SKM-1 treated with dmso at 0.1 percent for 144 hours (cell line): ENCODE results near the gene SLC66A3.

Experiments used
- DNase-seq: peaks from one replicate; lab custom pipeline; 2025; ENCODE audit not compliant: unreplicated experiment; lab: John Stamatoyannopoulos, UW

SLC66A3 gene

DNA sequence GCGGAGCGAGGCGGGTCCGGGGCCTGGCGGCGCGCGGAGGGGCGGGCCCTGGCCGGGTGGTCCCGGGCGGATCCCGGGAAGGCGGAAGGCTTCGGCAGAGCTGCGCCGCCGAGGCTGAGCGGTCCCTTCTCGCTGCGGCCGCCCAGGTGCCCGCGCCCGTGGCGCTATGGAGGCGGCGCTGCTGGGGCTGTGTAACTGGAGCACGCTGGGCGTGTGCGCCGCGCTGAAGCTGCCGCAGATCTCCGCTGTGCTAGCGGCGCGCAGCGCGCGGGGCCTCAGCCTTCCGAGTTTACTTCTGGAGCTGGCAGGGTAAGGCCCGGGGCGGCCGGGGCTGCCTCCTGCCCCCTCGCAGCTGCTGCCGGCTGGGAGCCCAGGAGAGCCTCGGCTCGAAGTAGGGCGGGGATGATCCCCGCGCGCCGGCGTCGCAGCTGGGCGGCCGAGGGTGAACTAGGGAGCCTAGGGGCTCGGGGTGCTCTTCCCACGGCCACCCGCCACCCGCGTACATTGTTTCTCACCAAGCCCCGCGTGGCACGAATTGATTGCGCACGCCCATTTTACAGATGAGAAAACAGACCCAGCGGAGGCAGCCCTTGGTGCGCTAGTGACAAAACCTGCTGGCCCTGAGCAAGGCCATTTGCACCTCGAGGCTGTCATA, at the start of gene SLC66A3:
SLC66A3 (plus strand) TSS at position 87 of the 655 bp plus-strand sequence; CDS start at position 167, 80 bp downstream.
- DNase-seq, result peak; percentile 84

DNA sequence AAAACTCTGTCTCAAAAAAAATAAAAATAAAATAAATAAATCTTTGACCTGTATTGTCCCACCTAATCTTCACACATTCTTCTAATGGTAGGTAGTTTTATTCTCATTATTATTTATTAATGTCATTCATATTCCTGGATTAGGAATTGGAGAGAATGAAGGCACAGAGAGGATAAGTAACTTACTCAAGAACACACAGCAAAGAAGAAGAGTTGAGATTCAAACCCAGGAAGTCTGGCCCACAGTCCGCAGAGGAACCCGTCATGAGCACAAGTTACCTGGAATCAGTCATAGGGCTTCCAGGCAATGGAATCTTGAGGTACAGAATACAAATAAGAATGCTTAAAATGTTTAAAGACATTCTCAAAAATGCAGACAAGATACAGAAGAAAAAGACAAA, 46.3 kb upstream of the SLC66A3 start:
- no peak for DNase-seq

DNA sequence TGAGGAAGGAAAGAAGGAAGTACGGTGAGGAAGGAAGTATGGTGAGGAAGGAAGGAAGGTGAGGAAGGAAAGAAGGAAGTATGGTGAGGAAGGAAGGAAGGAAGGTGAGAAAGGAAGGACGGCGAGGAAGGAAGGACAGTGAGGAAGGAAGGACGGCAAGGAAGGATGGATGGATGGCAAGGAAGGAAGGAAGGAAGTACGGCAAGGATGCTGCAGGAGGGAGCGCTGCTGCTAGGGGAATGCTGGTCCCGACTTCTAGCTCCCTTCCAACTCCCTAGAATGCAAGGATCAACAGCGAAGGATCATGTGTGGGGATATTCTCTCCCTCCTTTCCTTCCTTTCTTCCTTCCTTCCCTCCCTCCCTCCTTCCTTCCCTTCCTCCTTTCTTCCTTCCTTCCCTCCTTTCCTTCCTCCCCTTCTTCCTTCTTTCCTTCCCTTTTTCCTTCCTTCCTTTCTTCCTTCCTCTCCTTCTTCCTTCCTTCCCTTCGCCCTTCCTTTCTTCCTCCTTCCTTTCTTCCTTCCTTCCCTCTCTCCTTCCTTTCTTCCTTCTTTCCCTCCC, 42.3 kb upstream of the SLC66A3 start:
- no peak for DNase-seq

DNA sequence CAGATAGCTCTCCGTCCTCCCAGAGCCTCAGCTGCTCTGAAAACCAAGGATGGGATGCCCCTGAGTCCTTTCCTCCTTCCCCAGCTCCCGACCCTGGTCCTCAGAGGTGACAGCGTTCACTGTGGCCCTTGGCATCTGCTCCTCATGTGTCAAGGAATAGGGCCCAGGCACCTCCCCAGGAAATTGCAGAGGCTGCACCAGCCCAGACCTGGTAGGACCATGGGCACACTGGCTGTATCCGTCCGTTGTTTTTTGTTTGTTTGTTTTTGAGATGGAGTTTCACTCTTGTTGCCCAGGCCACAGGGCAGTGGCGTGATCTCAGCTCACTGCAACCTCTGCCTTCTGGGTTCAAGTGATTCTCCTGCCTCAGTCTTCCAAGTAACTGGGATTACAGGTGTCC, 37.5 kb upstream of the SLC66A3 start:
- DNase-seq, result no peak

DNA sequence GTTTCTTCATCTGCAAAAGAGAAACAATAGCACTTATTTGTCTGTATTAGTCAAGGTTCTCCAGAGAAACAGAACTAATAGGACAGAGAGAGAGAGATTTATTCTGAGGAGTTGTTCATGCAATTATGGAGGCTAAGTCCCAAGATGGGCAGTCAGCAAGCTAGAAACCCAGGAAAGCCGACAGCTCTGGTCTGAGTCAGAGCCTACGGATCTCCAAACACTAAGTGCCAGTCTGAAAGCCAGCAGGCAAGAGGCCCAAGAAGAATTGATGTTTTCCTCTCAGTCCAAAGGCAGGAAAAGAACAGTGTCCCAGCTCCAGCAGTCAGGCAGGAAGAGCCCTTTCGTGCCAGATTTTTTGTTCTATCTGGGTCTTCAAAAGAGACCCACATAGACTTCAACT, 36.5 kb upstream of the SLC66A3 start:
- no peak for DNase-seq

DNA sequence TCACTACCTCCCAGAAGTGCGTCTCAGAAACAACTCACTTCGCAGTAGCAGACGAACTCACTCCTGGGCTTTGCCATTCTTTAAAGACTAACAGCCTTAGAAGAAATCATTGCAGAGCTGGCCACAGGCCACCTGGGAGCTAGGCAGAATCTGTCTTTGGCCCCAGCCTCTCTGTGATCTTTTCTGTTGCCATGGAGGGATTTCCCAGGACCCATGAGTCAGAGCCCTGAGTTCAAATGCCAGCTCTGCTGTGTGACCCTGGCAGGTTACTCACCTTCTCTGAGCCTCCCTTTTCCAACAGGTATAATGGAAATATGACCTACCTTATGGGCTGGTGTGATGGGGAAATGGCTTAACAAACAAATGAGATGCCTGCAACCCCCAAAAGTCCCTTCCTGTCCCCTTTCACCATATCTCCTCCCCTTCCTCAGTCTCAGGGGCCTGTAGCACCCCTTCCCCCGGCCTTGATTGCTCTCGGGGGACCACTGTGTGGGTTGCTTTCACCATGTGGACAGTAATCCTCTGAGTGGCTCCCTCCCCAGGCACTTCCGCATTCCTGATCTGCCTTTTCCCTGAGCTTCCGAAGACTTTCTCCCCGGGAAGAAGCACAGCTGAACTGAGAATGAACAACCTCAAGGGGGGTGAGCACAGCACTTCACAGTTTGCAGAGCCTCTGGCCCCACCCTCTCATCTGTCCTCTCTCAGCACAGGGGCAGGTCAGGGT, 34.0 kb upstream of the SLC66A3 start:
- no peak for DNase-seq

DNA sequence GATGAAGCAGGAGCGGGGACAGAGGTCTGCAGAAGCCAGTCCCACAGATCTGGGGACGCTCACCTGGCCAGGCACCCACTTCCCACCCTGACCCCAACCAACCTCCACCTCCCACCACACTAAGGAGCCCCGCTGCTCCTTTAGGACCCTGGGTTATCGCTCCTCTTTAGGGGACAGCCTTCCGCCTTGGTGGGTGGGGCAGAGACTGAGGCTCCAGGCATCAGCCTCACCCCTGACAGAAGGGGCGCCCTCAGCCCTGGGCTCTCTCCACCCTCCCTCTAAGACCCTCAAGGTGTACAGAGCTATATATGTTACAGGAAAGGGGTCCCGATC, 33.5 kb upstream of the SLC66A3 start:
- DNase-seq, result no peak

DNA sequence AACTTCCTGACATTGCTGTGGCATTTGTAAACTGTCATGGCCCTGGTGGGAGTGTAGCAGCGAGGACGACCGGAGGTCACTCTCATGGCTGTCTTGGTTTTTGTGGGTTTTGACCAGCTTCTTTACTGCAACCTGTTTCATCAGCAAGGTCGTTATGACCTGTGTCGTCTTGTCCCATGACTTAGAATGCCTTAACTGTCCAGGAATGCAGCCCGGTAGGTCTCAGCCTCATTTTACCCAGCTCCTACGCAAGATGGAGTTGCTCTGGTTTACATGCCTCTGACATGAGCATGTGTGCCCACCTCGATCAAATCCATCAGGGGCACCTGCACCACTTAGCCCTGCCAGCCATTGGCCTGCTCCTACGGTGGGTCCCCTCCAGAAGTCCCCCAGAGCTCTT, 32.9 kb upstream of the SLC66A3 start:
- DNase-seq, result no peak

DNA sequence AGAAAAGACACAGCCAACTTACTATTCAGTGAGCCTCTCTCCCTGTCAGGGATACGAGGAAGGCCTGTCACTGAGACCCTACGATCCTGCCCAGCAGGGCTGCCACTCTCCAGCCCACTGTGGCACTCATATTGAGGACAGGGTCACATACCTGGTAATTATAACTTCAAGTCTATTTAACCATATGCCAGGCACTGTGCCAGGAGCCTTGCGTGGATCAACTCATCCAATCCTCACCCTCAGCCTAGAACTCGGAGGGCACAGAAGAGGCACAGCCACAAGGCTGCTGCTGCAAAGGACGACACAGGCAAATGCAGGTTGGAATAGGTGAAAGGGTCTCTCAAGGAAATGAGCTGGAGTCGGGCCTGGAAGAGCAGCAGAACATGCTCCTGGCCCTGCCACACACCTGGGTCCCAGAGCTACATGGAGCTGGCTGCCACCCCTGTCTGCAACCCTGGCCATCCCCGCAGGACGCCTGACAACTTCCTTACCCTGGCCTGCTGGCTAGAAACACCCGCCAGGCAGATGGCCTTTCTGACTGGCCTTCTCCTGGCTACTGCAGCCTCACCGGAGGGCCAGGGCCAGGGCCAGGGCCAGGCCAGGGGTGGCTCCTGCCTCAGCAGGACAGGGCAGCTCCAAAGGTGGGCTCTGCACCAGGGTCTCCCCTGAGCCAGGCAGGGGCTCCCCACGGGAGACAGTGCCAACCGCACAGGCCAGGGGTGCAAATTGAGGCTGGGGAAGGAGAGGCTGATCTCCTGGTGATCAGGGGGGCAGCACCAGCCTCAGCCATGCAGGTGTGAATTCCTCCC, 32.1 kb upstream of the SLC66A3 start:
- DNase-seq, result no peak

DNA sequence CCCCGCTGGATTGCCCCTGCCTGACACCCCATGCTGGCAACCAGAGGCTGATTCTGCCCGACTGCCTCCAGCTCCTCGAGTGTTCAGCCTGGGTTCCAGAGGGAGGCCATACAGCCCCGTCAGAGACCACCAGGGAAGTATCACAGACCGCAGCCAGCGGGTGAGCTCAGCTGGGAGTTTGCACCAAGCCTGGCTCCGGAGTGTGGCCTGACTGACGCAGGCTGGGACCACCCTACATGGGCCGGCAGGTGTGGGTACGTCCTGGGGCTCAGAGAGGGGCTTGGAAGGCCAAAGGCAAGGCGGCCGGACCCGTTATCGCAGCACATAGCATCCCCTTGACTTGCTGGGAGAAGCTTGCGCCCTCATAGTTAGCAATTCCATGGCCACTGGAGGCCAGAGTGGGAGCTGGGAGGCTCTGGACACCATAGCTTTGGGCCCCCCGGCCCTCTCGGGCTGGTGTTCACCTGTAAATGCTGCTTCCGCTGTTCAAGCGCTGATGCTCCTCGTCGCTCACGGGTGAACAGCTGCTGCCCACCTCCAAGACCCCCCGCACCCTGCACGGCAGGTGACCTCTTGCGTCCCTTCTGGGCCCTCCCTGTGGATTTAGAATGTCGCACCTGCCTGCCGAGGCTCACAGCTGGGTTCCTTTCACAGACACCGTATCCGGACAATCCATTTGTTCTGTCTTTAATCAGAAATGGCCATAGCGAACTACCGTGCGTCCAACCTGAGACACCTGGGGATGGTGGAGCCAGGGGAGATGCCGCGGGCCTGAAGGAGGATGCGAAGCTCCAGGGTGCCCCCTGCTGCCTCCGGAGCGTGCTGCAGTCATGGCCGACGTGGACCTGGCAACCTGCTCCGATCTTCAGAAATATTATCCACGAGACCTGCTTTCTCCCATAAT, 31.2 kb upstream of the SLC66A3 start:
- peak; percentile 36 for DNase-seq

DNA sequence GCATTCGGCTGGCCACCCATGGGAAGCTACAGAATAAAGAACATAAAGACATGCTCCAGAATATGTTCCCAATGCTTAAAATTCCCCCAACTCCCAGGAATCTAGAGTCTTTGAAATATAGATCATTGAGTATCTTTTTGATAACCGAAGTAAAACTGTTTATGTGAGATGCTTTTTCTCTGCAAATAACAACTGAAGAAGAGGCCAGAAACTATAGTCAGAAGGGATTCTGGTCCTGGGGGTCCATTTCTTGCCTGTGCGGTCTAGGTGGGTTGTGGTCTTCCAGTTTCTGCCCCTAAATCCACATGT, 30.6 kb upstream of the SLC66A3 start:
- no peak for DNase-seq

DNA sequence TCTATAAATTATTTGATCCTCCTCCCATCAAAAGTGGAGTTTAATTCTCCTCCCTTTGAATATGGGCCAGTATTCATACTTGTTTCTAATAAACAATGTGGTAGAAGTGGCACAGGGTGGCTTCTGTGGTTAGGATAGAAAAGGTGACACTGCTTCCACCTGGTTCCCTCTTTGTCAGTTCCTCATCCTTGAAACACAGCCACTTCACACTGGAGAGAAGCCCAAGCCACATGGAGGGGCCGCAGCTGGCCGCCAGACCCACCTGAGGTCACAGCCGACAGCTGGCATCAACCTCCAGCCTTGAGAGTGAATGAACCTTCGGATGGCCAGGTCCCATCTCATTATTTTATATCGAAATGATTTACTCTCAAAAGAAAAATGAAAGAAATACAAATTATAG, 27.5 kb upstream of the SLC66A3 start:
- DNase-seq, result no peak

DNA sequence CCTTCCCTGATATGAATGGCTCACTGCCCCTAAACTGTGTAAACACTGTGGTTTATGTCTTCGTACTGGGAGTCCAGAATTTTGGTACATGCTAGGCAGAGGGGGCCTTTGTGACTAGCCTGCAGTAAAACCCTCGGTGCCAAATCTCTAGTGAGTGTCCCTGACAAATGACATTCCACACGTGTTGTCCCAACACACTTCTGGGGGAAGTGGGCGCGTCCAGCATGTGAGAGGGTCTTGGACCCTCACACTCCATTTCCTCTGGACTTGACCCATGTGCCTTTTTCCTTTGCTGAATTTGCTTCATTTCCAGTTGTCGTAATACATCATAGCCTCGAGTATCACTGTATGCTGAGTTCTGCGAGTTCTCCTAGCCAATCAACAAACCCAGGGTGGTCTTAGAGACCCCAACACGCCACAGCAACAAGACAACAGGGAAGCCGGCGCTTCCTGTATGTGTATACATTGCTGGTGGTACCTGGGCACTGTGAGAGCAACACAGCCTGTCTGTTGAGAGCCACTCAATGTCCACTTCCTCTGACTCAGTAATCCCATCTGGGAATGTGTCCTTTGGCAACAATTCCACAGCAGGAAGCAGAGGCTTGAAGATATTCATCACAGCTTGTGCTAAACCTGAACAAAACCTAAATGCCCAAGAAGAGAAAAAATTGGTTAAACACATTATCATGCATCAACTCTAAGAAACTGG, 26.9 kb upstream of the SLC66A3 start:
- DNase-seq, result no peak

DNA sequence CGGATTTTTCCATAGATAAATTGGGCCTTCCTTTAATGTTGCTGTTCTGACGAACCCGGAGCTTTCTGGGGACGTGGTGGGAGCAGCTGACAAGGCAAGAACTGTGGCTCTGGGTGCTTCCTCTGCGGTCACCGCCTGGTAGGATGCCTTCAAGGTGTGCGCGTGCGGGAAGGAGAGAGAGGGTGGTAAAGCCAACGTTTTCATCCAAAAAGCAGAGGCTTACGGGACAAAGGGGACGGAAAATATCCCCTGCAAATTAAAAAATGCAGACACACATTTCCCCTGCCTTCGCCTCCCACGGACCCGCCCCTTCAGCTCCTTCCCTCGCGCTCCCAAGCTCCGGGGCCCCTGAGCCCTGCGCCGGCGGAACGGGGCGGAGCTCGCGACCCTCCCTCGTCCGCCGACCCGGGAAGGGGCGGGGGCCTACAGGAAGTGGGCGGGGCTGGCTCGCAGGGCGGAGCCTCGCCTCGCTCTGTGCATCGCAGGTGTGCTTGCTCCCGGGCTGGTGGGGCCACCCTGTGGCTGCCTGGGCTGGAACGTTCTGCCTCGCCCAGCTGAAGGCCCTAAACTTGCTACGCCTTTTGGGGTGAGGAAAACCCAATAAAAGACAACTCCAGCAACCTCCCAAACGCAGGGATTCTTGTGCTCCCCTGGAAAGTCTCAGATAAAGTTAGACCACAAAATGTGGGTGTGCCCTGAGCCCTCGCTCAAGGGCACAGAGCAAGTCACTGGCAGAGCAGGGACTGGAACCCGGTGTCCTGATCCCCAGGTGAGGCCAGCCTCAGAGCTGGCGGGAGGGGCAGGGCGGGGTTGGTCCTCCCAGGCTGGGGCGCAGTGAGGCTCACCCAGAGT, 25.4 kb upstream of the SLC66A3 start:
- DNase-seq, result peak; percentile 7

DNA sequence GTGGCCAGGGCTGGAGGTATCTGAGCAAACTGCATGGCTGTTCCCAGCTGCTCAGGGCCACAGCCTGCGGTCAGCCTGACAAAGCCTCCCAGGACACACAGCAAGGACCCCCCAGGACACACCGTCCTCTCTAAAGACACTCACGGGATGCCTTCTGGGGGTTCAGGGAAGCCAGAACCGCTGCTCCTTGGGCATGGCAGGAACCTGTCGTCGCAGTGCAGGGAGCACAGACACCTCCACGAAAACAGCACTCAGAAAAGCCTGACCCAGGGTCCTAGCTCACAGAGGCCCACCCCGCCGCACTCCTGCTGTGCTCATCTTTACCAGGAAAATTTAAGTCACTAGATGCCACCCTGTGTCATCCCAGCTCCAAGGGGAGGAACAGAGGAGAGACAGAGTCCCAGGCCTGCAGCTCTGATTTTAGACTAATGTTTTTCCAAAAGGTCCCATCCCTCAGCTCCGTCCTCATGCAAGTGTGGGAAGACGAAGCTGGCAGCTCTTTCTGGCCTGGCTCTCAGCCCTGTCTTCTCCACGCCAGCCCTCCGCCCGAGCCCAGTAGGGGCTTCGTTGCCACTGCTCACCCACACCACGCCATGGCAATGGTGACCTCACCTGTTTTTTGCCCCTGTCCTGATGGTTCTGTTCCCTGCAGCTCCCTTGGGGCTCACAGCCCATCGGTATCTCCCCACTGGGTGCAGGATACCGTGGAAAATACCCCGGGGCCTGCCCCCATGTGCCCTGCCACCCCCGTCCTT, 23.9 kb upstream of the SLC66A3 start:
- no peak for DNase-seq

DNA sequence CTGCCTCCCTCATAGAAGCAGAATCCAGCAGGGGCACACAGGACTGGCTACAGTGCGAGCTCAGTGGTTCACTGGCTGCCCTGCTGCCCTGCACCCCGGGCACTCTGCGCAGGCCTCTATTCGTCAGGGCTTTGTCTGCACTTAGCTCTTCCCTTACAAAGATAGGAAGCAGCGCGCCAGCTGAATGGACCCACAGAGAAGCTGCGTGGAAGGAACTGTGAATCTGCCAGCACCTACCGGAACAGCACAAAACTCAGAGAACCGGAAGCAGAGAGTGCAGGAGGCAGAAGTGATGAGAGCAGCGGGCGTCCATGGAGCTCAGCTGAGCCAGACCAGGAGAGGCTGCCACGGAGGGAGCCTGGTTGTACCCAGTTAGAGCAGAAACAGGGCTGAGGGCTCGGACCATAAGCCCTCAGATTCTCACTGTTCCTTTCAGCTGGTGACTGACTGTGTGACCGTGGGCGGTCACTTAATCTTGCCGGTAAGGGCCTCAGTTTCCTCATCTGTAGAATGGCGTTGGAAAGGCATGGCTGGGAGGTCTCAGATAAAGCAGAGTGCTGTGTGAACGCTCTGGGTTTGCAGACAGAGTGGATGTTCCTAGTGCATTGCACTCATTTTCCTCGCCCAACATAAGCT, 23.1 kb upstream of the SLC66A3 start:
- no peak for DNase-seq

DNA sequence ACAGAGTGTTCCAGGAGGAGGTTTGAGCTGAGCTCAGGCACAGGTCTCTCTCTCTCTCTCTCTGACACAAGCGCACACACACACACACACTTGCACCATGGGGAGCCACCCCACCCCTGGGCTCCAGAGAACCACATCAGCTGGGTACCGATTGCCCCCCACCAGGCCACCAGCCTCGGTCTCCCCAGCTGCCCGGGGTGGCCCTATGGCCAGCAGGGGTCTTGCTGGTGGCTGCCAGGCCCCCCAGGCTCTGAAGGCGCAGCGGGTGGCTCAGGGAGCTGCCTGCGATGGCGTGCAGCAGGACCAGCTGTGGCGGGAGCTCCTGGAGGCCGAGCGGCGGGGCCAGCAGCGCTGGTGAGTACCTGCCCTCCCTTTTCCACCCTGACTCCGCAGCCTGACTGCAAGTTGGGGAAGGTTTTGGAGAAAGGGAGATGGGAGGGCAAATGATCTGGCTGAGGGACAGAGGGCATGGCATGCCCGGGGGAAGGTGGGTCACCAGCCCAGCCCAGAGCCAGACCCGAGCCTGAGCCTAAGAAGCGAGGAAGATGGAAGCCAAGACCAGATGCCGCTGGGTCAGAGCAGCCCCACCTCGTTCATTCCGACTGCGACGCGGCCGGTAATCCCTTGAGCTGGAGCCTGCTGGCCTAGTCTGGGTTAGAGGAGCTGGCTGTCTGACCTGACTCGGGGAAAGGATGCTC, 21.9 kb upstream of the SLC66A3 start:
- no peak for DNase-seq

DNA sequence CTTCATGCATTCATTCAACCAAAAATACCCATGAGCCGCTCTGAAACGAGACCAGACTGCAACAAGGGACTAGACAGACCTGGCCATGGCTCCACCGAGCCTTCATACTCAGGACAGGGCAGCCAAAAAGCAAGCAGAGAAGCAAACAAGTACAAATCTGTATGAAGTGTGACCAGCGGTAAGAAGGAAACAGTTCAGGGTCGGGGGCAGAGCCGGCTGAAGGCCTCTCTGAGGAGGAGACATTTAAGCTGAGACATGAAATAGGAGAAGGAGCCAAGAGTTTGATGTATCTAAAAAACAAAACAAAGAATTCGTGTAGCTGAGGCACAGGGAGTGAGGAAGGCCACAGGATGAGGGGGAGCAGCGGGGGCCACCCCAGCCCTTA, 21.3 kb upstream of the SLC66A3 start:
- DNase-seq, result no peak
